Small intestine (tissue), 7 donors: ENCODE results near the gene GRM2. TPM values are rescaled to one million over a fixed set of nuclear protein-coding genes. Genes with fewer than 3 reads are reported as not detected.

Experiments
- DNase-seq, 2 donors: peaks; one replicate each; pipeline versions ENCODE4 v3.0.0 to v3.0.0-alpha.2; 2013
- FAIRE-seq: peaks from 2 replicates; lab custom pipeline; 2012; peaks lifted over from hg19 to GRCh38; lab: Jason Lieb, UNC
- H3K27ac ChIP-seq, 3 donors: one replicate each; pipeline ENCODE4 v1.5.1; 2013; ENCODE audit warnings: low read length in 2 of 3, mild to moderate bottlenecking in 2 of 3, control low read depth in 1 of 3, inconsistent platforms in 1 of 3, low read depth in 1 of 3, moderate library complexity in 1 of 3
- H3K27me3 ChIP-seq, 3 donors: one replicate each; pipeline ENCODE4 v1.6.1; 2013; ENCODE audit warnings: low read length in 3 of 3, inconsistent platforms in 1 of 3; ENCODE audit not compliant: control insufficient read depth in 3 of 3, insufficient read depth in 3 of 3
- H3K36me3 ChIP-seq, 3 donors: one replicate each; pipeline ENCODE4 v1.6.1; 2013; ENCODE audit warnings: low read length in 3 of 3, inconsistent platforms in 1 of 3, low read depth in 1 of 3, mild to moderate bottlenecking in 1 of 3, moderate library complexity in 1 of 3; ENCODE audit not compliant: control insufficient read depth in 3 of 3, insufficient read depth in 2 of 3
- H3K4me1 ChIP-seq, 3 donors: one replicate each; pipeline ENCODE4 v1.6.1; 2013; ENCODE audit warnings: low read length in 2 of 3, inconsistent platforms in 1 of 3, low read depth in 1 of 3, mild to moderate bottlenecking in 1 of 3, moderate library complexity in 1 of 3; ENCODE audit not compliant: control insufficient read depth in 3 of 3, insufficient read depth in 2 of 3
- H3K4me3 ChIP-seq, 3 donors: one replicate each; pipeline ENCODE4 v1.5.1; 2013; ENCODE audit warnings: low read length in 3 of 3, control low read depth in 1 of 3, inconsistent platforms in 1 of 3, low read depth in 1 of 3, mild to moderate bottlenecking in 1 of 3, moderate library complexity in 1 of 3
- H3K9me3 ChIP-seq, 2 donors: one replicate each; pipeline ENCODE4 v1.6.1; 2013; ENCODE audit warnings: low read depth in 1 of 2, low read length in 1 of 2; ENCODE audit not compliant: control insufficient read depth in 2 of 2, insufficient read depth in 1 of 2
- WGBS, 3 donors: extraction: QIAGEN DNeasy Blood & Tissue Kit; methylation state at CpG; one replicate each; pipeline ENCODE4 v1.1.7; 2013; 5-methylcytosine and 5-hydroxymethylcytosine counted together
- polyA plus RNA-seq, 4 donors: library from polyadenylated mRNA; stranded (reverse) in 3 of 4; unstranded in 1 of 4; fragments of 200-250 nt in 3 of 4; fragments of 120-200 nt in 1 of 4; gene quantifications; one replicate each; pipeline versions ENCODE4 v1.2.1 to v1.2.3, GENCODE V29; 2013
- donor health status: healthy with polysubstance abuse.
- donor health status: control.
- donor health status: control.
- donor health status: Bipolar disorder and iron deficiency.
- donor health status: healthy.

GRM2 gene
- polyA plus RNA-seq, 4 donors, result 0.07 to 0.18 TPM; not detected in 2

GRCh38 chr3:51705276-51706020 lies 1.4 kb upstream of the GRM2 start:
- Histone ChIP-seq H3K9me3 (no peaks in the 10 kb centered on the region), H3K27ac (no peak overlapping the region), H3K4me1 (peaks cover 0 to 8% (median 0%) of the 10 kb centered on the region in 3 donors), H3K36me3 (peaks cover 0 to 44% (median 0%) of the 10 kb centered on the region in 3 donors), H3K27me3 (peaks cover 0 to 18% (median 0%) of the 10 kb centered on the region in 3 donors), H3K4me3 (no peak overlapping the region)
- no peak for FAIRE-seq
- 89 to 91% (median 89%) methylated on average over 8 of the region's 8 CpGs for WGBS, 3 donors
- no peak for DNase-seq

GRCh38 chr3:51706021-51706485 lies 815 bp upstream of the GRM2 start:
- H3K27ac ChIP-seq, result no peak overlapping the region
- no peaks in the 10 kb centered on the region for H3K9me3 ChIP-seq
- no peak for FAIRE-seq
- peaks cover 0 to 8% (median 0%) of the 10 kb centered on the region in 3 donors for H3K4me1 ChIP-seq
- no peak overlapping the region for H3K4me3 ChIP-seq
- peaks cover 0 to 18% (median 0%) of the 10 kb centered on the region in 3 donors for H3K27me3 ChIP-seq
- DNase-seq, result no peak
- 82 to 87% (median 82%) methylated on average over 3 of the region's 3 CpGs for WGBS, 3 donors
- H3K36me3 ChIP-seq, result peaks cover 0 to 38% (median 0%) of the 10 kb centered on the region in 3 donors

- Histone ChIP-seq H3K4me3 (no peak overlapping the region), H3K4me1 (peaks cover 0 to 8% (median 0%) of the 10 kb centered on the region in 3 donors), H3K9me3 (no peaks in the 10 kb centered on the region), H3K27me3 (peaks cover 0 to 18% (median 0%) of the 10 kb centered on the region in 3 donors), H3K27ac (no peak overlapping the region), H3K36me3 (peaks cover 0 to 20% (median 0%) of the 10 kb centered on the region in 3 donors)
- no peak for FAIRE-seq
- 61 to 65% (median 64%) methylated on average over 3 of the region's 3 CpGs for WGBS, 3 donors
- DNase-seq, result no peak
These were observed 1.5 kb downstream of the GRM2 start for GRCh38 chr3:51708216-51708845.

GRCh38 chr3:51709004-51709420 lies 2.1 kb downstream of the GRM2 start:
- peaks cover 0 to 18% (median 0%) of the 10 kb centered on the region in 3 donors for H3K27me3 ChIP-seq
- peaks cover 0 to 8% (median 0%) of the 10 kb centered on the region in 3 donors for H3K4me1 ChIP-seq
- 91 to 92% (median 92%) methylated on average over 17 of the region's 17 CpGs for WGBS, 3 donors
- no peak overlapping the region for H3K4me3 ChIP-seq
- DNase-seq (no peak), FAIRE-seq (no peak)
- peaks cover 0 to 13% (median 0%) of the 10 kb centered on the region in 3 donors for H3K36me3 ChIP-seq
- H3K9me3 ChIP-seq, result no peaks in the 10 kb centered on the region
- no peak overlapping the region for H3K27ac ChIP-seq

- DNase-seq, result no peak
- H3K36me3 ChIP-seq, result peaks cover 0 to 6% (median 0%) of the 10 kb centered on the region in 3 donors
- H3K9me3 ChIP-seq, result no peaks in the 10 kb centered on the region
- FAIRE-seq, result no peak
- peaks cover 0 to 18% (median 0%) of the 10 kb centered on the region in 3 donors for H3K27me3 ChIP-seq
- peaks cover 0 to 8% (median 0%) of the 10 kb centered on the region in 3 donors for H3K4me1 ChIP-seq
- H3K4me3 ChIP-seq, result no peak overlapping the region
- 60 to 67% (median 60%) methylated on average over 2 to 4 of the region's 4 CpGs for WGBS, 3 donors
- no peak overlapping the region for H3K27ac ChIP-seq
These were observed 2.8 kb downstream of the GRM2 start for GRCh38 chr3:51709675-51710074.

- no peak for DNase-seq
- Histone ChIP-seq H3K27me3 (peaks cover 0 to 18% (median 0%) of the 10 kb centered on the region in 3 donors), H3K27ac (no peak overlapping the region), H3K4me3 (no peak overlapping the region), H3K4me1 (peaks cover 0 to 8% (median 0%) of the 10 kb centered on the region in 3 donors), H3K9me3 (no peaks in the 10 kb centered on the region), H3K36me3 (no peaks in the 10 kb centered on the region)
- WGBS, 3 donors, result 78 to 83% (median 81%) methylated on average over 9 to 10 of the region's 10 CpGs
- FAIRE-seq, result no peak
These were observed 3.9 kb downstream of the GRM2 start for GRCh38 chr3:51710631-51711351.

- H3K27me3 ChIP-seq, result peaks cover 0 to 18% (median 0%) of the 10 kb centered on the region in 3 donors
- FAIRE-seq, result no peak
- no peaks in the 10 kb centered on the region for H3K9me3 ChIP-seq
- 79 to 81% (median 79%) methylated on average over 8 of the region's 8 CpGs for WGBS, 3 donors
- H3K4me3 ChIP-seq, result no peak overlapping the region
- no peaks in the 10 kb centered on the region for H3K36me3 ChIP-seq
- DNase-seq, result no peak
- peaks cover 0 to 8% (median 0%) of the 10 kb centered on the region in 3 donors for H3K4me1 ChIP-seq
- no peak overlapping the region for H3K27ac ChIP-seq
These were observed 4.6 kb downstream of the GRM2 start for GRCh38 chr3:51711352-51712037.
